H1 (cell line): ENCODE results near the gene SAE1. TPM values are rescaled to one million over a fixed set of nuclear protein-coding genes. Genes with fewer than 3 reads are reported as not detected.

ENCODE experiments used
- CTCF ChIA-PET: fragments of 300-600 bp; sonication (Branson Sonifier 250); formaldehyde crosslinking; loops from one replicate; lab custom pipeline; 2021; ENCODE audit not compliant: partially characterized antibody; lab: Charles Lee
- POLR2A ChIA-PET: fragments of 300-600 bp; sonication (Branson Sonifier 250); formaldehyde crosslinking; loops from one replicate; lab custom pipeline; 2021; ENCODE audit warnings: inconsistent platforms; ENCODE audit not compliant: partially characterized antibody; lab: Charles Lee
- DNase-seq, 2 experiments: peaks; one replicate each; pipeline versions ENCODE4 v3.0.0 to v3.0.0-alpha.2; 2010 to 2022; ENCODE audit warnings: low spot score in 2 of 2, low read depth in 1 of 2, mixed read lengths in 1 of 2
- FAIRE-seq: peaks from 2 replicates; lab custom pipeline; 2011; peaks lifted over from hg19 to GRCh38; lab: Jason Lieb, UNC
- H2AFZ ChIP-seq: 2 replicates; pipeline ENCODE4 v1.8.1; 2012; ENCODE audit warnings: low read length, inconsistent platforms
- H2AK5ac ChIP-seq: 2 replicates; pipeline ENCODE4 v1.6.1; 2013; ENCODE audit warnings: low read depth, low read length
- H2BK120ac ChIP-seq: replicated peaks from 2 replicates; pipeline ENCODE3; 2013; ENCODE audit warnings: low read depth, low read length, inconsistent platforms
- H2BK12ac ChIP-seq: 2 replicates; pipeline ENCODE4 v1.6.1; 2013; ENCODE audit warnings: low read depth, low read length
- H2BK15ac ChIP-seq: 2 replicates; pipeline ENCODE4 v1.6.1; 2013; ENCODE audit warnings: low read length
- H2BK20ac ChIP-seq: 2 replicates; pipeline ENCODE4 v1.6.1; 2013; ENCODE audit warnings: low read length
- H2BK5ac ChIP-seq: 2 replicates; pipeline ENCODE4 v1.6.1; 2013; ENCODE audit warnings: low read depth, low read length
- H3K14ac ChIP-seq: 2 replicates; pipeline ENCODE4 v1.6.1; 2013; ENCODE audit warnings: inconsistent platforms; ENCODE audit not compliant: insufficient read length
- H3K18ac ChIP-seq: 2 replicates; pipeline ENCODE4 v1.6.1; 2013; ENCODE audit warnings: low read length; ENCODE audit errors: extremely low read depth
- H3K23ac ChIP-seq: 2 replicates; pipeline ENCODE4 v1.6.1; 2013; ENCODE audit warnings: inconsistent platforms; ENCODE audit not compliant: insufficient read length
- H3K23me2 ChIP-seq: 2 replicates; pipeline ENCODE4 v1.6.1; 2013; ENCODE audit warnings: low read depth, low read length
- H3K27ac ChIP-seq: 2 replicates; pipeline ENCODE4 v1.6.1; 2011; ENCODE audit warnings: low read depth, low read length, inconsistent platforms
- H3K27me3 ChIP-seq, 4 experiments: replicated peaks in 1 of 4; 1 replicate in 1 of 4; 2 replicates in 3 of 4; pipeline versions ENCODE4 v1.6.1 to v1.8.1; 2011 to 2013; ENCODE audit warnings: low read length in 3 of 4, mild to moderate bottlenecking in 3 of 4, inconsistent platforms in 2 of 4, mixed read lengths in 2 of 4, moderate library complexity in 1 of 4; ENCODE audit not compliant: control insufficient read depth in 3 of 4, insufficient read depth in 3 of 4; ENCODE audit errors: extremely low read depth in 1 of 4
- H3K36me3 ChIP-seq, 4 experiments: 2 replicates each; pipeline versions ENCODE4 v1.6.1 to v1.8.1; 2011 to 2013; ENCODE audit warnings: mild to moderate bottlenecking in 4 of 4, low read length in 3 of 4, moderate library complexity in 2 of 4, control low read depth in 1 of 4, inconsistent platforms in 1 of 4; ENCODE audit not compliant: insufficient read depth in 4 of 4, control insufficient read depth in 2 of 4
- H3K4ac ChIP-seq: replicated peaks from 2 replicates; pipeline ENCODE3; 2013; ENCODE audit warnings: low read length, low read depth, mixed read lengths, inconsistent platforms; ENCODE audit not compliant: insufficient read length
- H3K4me1 ChIP-seq, 4 experiments: replicated peaks in 1 of 4; 1 replicate in 1 of 4; 2 replicates in 3 of 4; pipeline versions ENCODE4 v1.6.1 to v1.8.1; 2011 to 2013; ENCODE audit warnings: low read length in 3 of 4, inconsistent platforms in 2 of 4, mixed read lengths in 1 of 4; ENCODE audit not compliant: insufficient read depth in 4 of 4, control insufficient read depth in 3 of 4
- H3K4me2 ChIP-seq, 2 experiments: 2 replicates each; pipeline versions ENCODE4 v1.6.1 to v1.8.1; 2011 to 2013; ENCODE audit warnings: low read depth in 2 of 2, low read length in 2 of 2, control low read depth in 1 of 2, inconsistent platforms in 1 of 2, mild to moderate bottlenecking in 1 of 2; ENCODE audit not compliant: insufficient read depth in 1 of 2
- H3K4me3 ChIP-seq, 4 experiments: fragments of 200-600, 300-600 bp in 1 of 4; sonication (generic), shearing (Covaris generic), sonication (Bioruptor Twin) in 1 of 4; 2 replicates each; pipeline versions ENCODE4 v1.5.1 to v1.8.1; 2011 to 2016; ENCODE audit warnings: low read length in 4 of 4, low read depth in 3 of 4, control low read depth in 2 of 4, inconsistent platforms in 2 of 4, mild to moderate bottlenecking in 2 of 4, mixed read lengths in 1 of 4, moderate library complexity in 1 of 4; ENCODE audit not compliant: insufficient read depth in 2 of 4; ENCODE audit errors: extremely low read depth in 1 of 4
- H3K56ac ChIP-seq: replicated peaks from 2 replicates; pipeline ENCODE3; 2013; ENCODE audit warnings: low read depth, mild to moderate bottlenecking, mixed read lengths, low read length, inconsistent platforms; ENCODE audit not compliant: insufficient read length
- H3K79me1 ChIP-seq: 2 replicates; pipeline ENCODE4 v1.6.1; 2013; ENCODE audit warnings: low read depth, low read length, control low read depth
- H3K79me2 ChIP-seq, 2 experiments: 2 replicates each; pipeline versions ENCODE4 v1.6.1 to v1.8.1; 2012 to 2013; ENCODE audit warnings: low read length in 2 of 2, mild to moderate bottlenecking in 2 of 2, inconsistent platforms in 1 of 2; ENCODE audit not compliant: insufficient read depth in 2 of 2, control insufficient read depth in 1 of 2
- H3K9ac ChIP-seq, 4 experiments: replicated peaks in 1 of 4; 1 replicate in 1 of 4; 2 replicates in 3 of 4; pipeline versions ENCODE4 v1.6.1 to v1.8.1; 2011 to 2013; ENCODE audit warnings: low read depth in 3 of 4, low read length in 3 of 4, control low read depth in 2 of 4, mild to moderate bottlenecking in 2 of 4, moderate library complexity in 2 of 4, inconsistent platforms in 1 of 4; ENCODE audit errors: extremely low read depth in 1 of 4
- H3K9me3 ChIP-seq, 2 experiments: 2 replicates each; pipeline versions ENCODE4 v1.6.1 to v1.8.1; 2012 to 2013; ENCODE audit warnings: mild to moderate bottlenecking in 2 of 2, moderate library complexity in 2 of 2, control low read depth in 1 of 2, inconsistent platforms in 1 of 2, low read depth in 1 of 2, low read length in 1 of 2, mixed read lengths in 1 of 2; ENCODE audit not compliant: insufficient read depth in 2 of 2
- H4K20me1 ChIP-seq, 2 experiments: replicated peaks in 1 of 2; 2 replicates each; pipeline versions ENCODE3 to v1.8.1; 2011 to 2013; ENCODE audit warnings: inconsistent platforms in 2 of 2, low read length in 2 of 2, mild to moderate bottlenecking in 1 of 2; ENCODE audit not compliant: insufficient read depth in 2 of 2, control insufficient read depth in 1 of 2
- H4K5ac ChIP-seq: 2 replicates; pipeline ENCODE4 v1.6.1; 2013; ENCODE audit warnings: low read length, low read depth, mixed read lengths, inconsistent platforms; ENCODE audit not compliant: insufficient read length
- H4K8ac ChIP-seq: 2 replicates; pipeline ENCODE4 v1.8.0; 2013; ENCODE audit warnings: mild to moderate bottlenecking, moderate library complexity, low read length, inconsistent platforms; ENCODE audit not compliant: insufficient read depth; ENCODE audit errors: extremely low read depth
- H4K91ac ChIP-seq: replicated peaks from 2 replicates; pipeline ENCODE3; 2013; ENCODE audit warnings: low read length, mixed read lengths, inconsistent platforms; ENCODE audit not compliant: insufficient read length
- CBX8 ChIP-seq: fragments of 300-800, 300-1000 bp; sonication (generic); IDR thresholded peaks from 2 replicates; pipeline ENCODE4 v1.7.1; 2016; ENCODE audit warnings: low read depth, low read length, borderline replicate concordance
- EGR1 ChIP-seq: IDR thresholded peaks from 2 replicates; pipeline ENCODE4 v1.6.1; 2011; ENCODE audit warnings: low read depth, low read length, borderline replicate concordance
- FOSL1 ChIP-seq: IDR thresholded peaks from 2 replicates; pipeline ENCODE4 v1.6.1; 2011; ENCODE audit warnings: mild to moderate bottlenecking, low read depth, low read length, moderate library complexity; ENCODE audit not compliant: insufficient read depth
- MAFK ChIP-seq: IDR thresholded peaks from 2 replicates; pipeline ENCODE4 v1.6.1; 2012; ENCODE audit warnings: low read depth, mild to moderate bottlenecking, improper control_type of control experiment, low read length
- MAX ChIP-seq: IDR thresholded peaks from 2 replicates; pipeline ENCODE4 v1.6.1; 2012; ENCODE audit warnings: inconsistent platforms
- POLR2A ChIP-seq, 2 experiments: IDR thresholded peaks; 1 replicate in 1 of 2; 2 replicates in 1 of 2; pipeline ENCODE4 v1.6.1; 2011; ENCODE audit warnings: low read depth in 2 of 2, low read length in 2 of 2, mild to moderate bottlenecking in 2 of 2; ENCODE audit errors: control extremely low read depth in 1 of 2
- RBBP5 ChIP-seq: IDR thresholded peaks from 2 replicates; pipeline ENCODE4 v1.7.1; 2012; ENCODE audit warnings: low read depth, mild to moderate bottlenecking, inconsistent platforms, low read length, moderate library complexity, borderline replicate concordance
- SIN3A ChIP-seq, 2 experiments: IDR thresholded peaks in 1 of 2; conservative IDR thresholded peaks in 1 of 2; 2 replicates each; pipeline ENCODE4 v1.6.1; 2011 to 2012; ENCODE audit warnings: low read length in 2 of 2, improper control_type of control experiment in 1 of 2, low read depth in 1 of 2, mild to moderate bottlenecking in 1 of 2
- SRF ChIP-seq: IDR thresholded peaks from 2 replicates; pipeline ENCODE4 v1.6.1; 2011; ENCODE audit warnings: mild to moderate bottlenecking, low read depth, low read length, moderate library complexity
- TBP ChIP-seq: IDR thresholded peaks from 2 replicates; pipeline ENCODE4 v1.6.1; 2011; ENCODE audit warnings: low read depth, low read length, improper control_type of control experiment
- ZNF274 ChIP-seq: IDR thresholded peaks from 2 replicates; pipeline ENCODE4 v1.7.0; 2012; ENCODE audit warnings: low read length, borderline replicate concordance; ENCODE audit errors: extremely low read depth
- WGBS, 2 experiments: shearing (Covaris generic) in 1 of 2; methylation state at CpG; one replicate each; pipeline versions ENCODE4 v1.1.6 to v1.1.7; 2013 to 2015; ENCODE audit warnings: low lambda C conversion rate in 2 of 2, mixed read lengths in 2 of 2, inconsistent platforms in 1 of 2, low coverage in 1 of 2, missing lambda C conversion rate in 1 of 2; ENCODE audit not compliant: insufficient replicate concordance in 2 of 2, insufficient coverage in 1 of 2, insufficient read length in 1 of 2; ENCODE audit errors: extremely low coverage in 1 of 2, missing lambda C conversion rate in 1 of 2; 5-methylcytosine and 5-hydroxymethylcytosine counted together
- polyA plus RNA-seq, 7 experiments: library from polyadenylated mRNA; depleted of rRNA in 3 of 7; stranded (reverse) in 5 of 7; unstranded in 2 of 7; fragments of >200 nt in 5 of 7; fragments of 200-250 nt in 2 of 7; gene quantifications; 1 replicate in 5 of 7; 2 replicates in 1 of 7; 4 replicates in 1 of 7; pipeline versions ENCODE4 v1.2.1 to v1.2.3, GENCODE V29; 2011 to 2013; ENCODE audit warnings: missing spikeins in 2 of 7, mixed read lengths in 2 of 7
- total RNA-seq: library from RNA; stranded (reverse); fragmentation: NEBNext Ultra II Directional; extraction: Animal tissue kit (Norgen Biotek cat#: 25700); gene quantifications from 2 replicates; pipeline ENCODE4 v1.2.1, GENCODE V29; 2021

The SAE1 gene
- total and polyA plus RNA-seq, 2 of the 8 experiments (the other 6 are each of a cell fraction or from before 2014, with no cell fraction given) = 213 to 268 TPM

GRCh38 chr19:47227352-47228167 is 96.9 kb downstream of the SAE1 start:
- Histone ChIP-seq H3K18ac (peak overlapping the region; percentile 98), H3K56ac (peak overlapping the region; percentile 96), H2BK15ac (no peak overlapping the region; the same call in 1 of the 2 replicates), H3K4me3 (peak overlapping the region; percentile 40 to 99 (median 72)), H3K36me3 (peaks cover 0 to 3% (median 1%) of the 10 kb centered on the region in 4 experiments; a peak in 2 of 8 replicates), H3K79me2 (peaks cover 5 to 41% of the 10 kb centered on the region in 2 experiments; a peak in 2 of 4 replicates), H3K9me3 (no peaks in the 10 kb centered on the region), H3K4me1 (peaks cover 15 to 39% (median 25%) of the 10 kb centered on the region in 4 experiments), H3K14ac (no peak overlapping the region), H3K79me1 (peaks cover 16% of the 10 kb centered on the region), H2BK12ac (peak overlapping the region; percentile 71), H4K8ac (no peak overlapping the region), H3K9ac (peak overlapping the region in 2 of 4 experiments; percentile 45 to 60; a peak in 4 of 7 replicates), H2BK5ac (peak overlapping the region; percentile 96), H2BK120ac (peak overlapping the region; percentile 19), H3K27me3 (no peaks in the 10 kb centered on the region; a peak in 1 of 7 replicates), H3K23me2 (peaks cover 35% of the 10 kb centered on the region), H3K4me2 (peak overlapping the region; percentile 81 to 94), H2BK20ac (0 out of 2 replicates have a peak overlapping the region, but pooled peaks have one; percentile 3), H3K27ac (peak overlapping the region; percentile 82), H4K5ac (peak overlapping the region; percentile 73), H2AK5ac (no peak overlapping the region), H2AFZ (no peak overlapping the region), H3K4ac (peak overlapping the region; percentile 12), H4K91ac (peak overlapping the region; percentile 99), H3K23ac (no peak overlapping the region), H4K20me1 (peaks cover 14 to 22% of the 10 kb centered on the region in 2 experiments)
- WGBS, 2 experiments = 2% methylated on average over 20 of the region's 27 CpGs; no CpG with 5 or more reads in 1 of the 2 experiments
- CTCF ChIA-PET = interaction anchor here (0.5 to 11.9 kb wide), 4 partner anchors 15 to 18 kb away, joined by 3 to 152 read pairs (median 50); no protein-coding TSS in a partner anchor
- no peak for FAIRE-seq
- peak; percentile 94 to 99 for DNase-seq
- POLR2A ChIA-PET = interaction anchor here (0.6 to 8.2 kb wide), 27 partner anchors 8 to 366 kb away, joined by 3 to 195 read pairs (median 5); partner anchors contain the start of genes CCDC9, DHX34, INAFM1 and ZC3H4
- TF ChIP-seq MAX = peak; percentile 40; the same call in 1 of the 2 replicates
- peak; percentile 92 for TF ChIP-seq RBBP5
- TF ChIP-seq POLR2A (IDR thresholded peaks at IDR 0.05; ENCODE audit: control extremely low read depth in 1 of 2, low read depth in 2 of 2, low read length in 2 of 2) = peak in 1 of 2 experiments; percentile 43
- no peak for TF ChIP-seq MAFK
- peak; percentile 94 for TF ChIP-seq EGR1
- TF ChIP-seq SRF = no peak
- no peak for TF ChIP-seq FOSL1
- no peak; the same call in none of the 2 replicates for TF ChIP-seq TBP
- TF ChIP-seq CBX8 = no peak
- TF ChIP-seq ZNF274 = no peak
- TF ChIP-seq SIN3A (conservative IDR thresholded peaks at IDR 0.05 in 1 of 2, IDR thresholded peaks at IDR 0.05 in 1 of 2; ENCODE audit: low read depth in 1 of 2, low read length in 2 of 2) = peak; percentile 83 to 93
